GM19455 (cell line): ENCODE measurements around the gene CYB561.

ENCODE experiments used
- ATAC-seq: cut with Tn5 transposase; IDR thresholded peaks from one replicate; pipeline ENCODE4 v1.9.1; 2021; ENCODE audit not compliant: unreplicated experiment

The CYB561 gene

DNA sequence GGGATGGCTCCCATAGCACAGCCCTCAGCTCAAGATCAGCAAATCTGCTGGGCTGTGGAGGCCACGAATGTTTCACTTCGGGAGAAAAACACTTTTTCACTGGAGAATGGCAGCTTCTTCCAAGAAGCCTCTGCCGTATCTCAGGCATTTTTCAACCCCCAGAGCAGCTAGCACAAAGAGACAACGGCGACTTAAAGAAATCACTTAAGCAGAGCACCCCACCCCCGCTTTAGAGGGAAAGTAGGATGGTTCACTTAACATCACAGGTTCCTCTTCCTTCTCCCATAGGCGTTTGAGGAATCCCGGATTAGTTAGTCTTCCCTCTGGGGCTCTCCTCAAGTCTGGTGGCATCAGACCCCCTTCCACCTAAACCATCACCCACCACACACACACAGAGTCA is 27.6 kb downstream of the CYB561 start:
- ATAC-seq: no peak

- ATAC-seq: no peak
Observed at GRCh38 chr17:63414222-63414621, 31.9 kb downstream of the CYB561 start.

GRCh38 chr17:63413128-63413527 is 33.0 kb downstream of the CYB561 start:
- no peak for ATAC-seq

- no peak for ATAC-seq
Observed at GRCh38 chr17:63412234-63412633, 33.9 kb downstream of the CYB561 start.

- ATAC-seq: no peak
Observed at GRCh38 chr17:63407741-63408330, 38.3 kb downstream of the CYB561 start.

DNA sequence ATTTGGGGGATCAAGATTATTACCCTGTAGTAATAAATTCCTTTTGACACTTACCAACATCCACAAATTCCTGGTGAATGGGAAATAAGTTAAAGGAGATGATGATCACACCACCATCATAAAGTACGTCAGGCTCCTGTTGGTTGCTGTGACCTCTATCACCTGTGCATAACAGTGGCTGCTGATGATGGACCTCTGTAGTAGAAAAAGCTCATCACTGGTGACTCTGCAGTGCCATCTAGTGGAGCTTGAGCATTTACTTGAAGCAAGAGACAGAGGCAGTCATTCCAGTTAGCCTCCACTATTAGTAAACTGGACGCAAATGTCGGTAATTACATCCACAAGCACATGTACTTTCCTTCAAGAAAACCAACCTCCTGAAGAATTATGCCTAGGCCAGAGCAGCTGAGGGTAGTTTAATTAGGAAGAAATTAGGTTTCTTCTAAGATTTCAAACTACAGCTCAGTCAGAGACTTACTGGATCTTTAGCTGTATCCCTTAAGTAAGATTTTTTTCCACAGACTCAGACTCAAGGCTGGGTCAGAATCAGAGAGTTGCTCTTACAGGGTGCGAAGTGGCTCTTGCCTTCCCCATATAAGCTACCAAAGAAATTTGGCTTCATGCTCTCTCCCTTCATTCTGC is 39.3 kb downstream of the CYB561 start:
- peak; percentile 94 for ATAC-seq

- no peak for ATAC-seq
Observed at GRCh38 chr17:63405741-63406261, 40.3 kb downstream of the CYB561 start.

DNA sequence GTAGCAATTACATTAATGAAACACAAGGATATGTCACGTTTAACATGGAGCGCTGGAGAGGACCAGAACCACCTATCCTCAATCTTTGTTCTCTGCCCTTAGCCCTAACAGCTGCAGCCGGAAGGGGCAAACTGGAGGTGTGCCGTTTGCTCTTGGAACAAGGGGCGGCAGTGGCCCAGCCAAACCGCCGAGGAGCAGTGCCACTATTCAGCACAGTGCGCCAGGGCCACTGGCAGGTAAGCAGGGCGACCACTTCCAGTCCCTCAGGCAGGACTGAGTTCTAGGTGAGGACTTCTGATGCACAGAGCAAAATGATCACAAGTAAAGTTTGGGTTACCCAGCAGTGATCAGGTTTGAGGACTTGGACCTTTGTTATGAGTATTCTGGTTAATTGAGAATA is 41.1 kb downstream of the CYB561 start:
- no peak for ATAC-seq

DNA sequence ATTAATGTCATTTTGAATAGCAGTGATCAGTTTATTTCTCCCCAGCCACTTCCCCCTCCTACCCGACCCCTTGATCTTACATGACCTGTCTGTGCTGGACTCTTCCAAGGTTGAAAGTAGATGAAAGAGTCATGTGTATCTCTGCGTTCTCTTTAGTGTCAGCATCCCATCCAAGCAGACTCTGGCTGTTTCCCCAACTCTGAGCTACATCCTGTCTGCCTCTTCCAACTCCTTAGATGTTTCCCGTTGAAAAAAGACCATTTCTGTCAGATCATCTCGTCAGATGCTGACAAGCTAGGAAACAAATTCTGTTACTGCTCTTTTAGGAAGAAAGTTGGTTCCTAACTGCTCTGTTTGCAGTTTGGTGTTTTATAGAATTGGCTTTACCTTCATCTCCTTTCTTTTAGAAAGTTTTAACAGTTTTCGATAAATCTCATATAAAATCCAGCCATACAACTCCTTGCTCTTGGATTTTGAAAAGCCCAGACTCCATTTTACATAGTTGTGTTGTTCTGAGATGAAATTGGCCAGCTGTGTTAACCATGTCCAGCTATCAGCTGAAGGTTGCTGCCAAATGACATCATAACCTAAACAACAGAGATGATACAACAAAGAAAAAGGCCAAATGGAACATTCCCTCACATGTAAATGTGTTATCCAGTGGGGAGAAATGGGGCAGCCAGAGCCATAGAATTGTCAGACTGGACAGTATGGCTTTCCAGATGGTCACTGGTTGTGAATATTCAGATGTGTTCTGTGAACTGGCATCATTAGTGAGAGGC is 43.5 kb downstream of the CYB561 start:
- no peak for ATAC-seq

- no peak for ATAC-seq
Observed at GRCh38 chr17:63399856-63400255, 46.2 kb downstream of the CYB561 start.

GRCh38 chr17:63399316-63399715 is 46.8 kb downstream of the CYB561 start:
- ATAC-seq: no peak

- no peak for ATAC-seq
Observed at GRCh38 chr17:63398680-63399079, 47.4 kb downstream of the CYB561 start.

- no peak for ATAC-seq
Observed at GRCh38 chr17:63395075-63395805, 50.9 kb downstream of the CYB561 start.

GRCh38 chr17:63390090-63390489 is 56.0 kb downstream of the CYB561 start:
- no peak for ATAC-seq

GRCh38 chr17:63387656-63388340 is 58.3 kb downstream of the CYB561 start:
- no peak for ATAC-seq

- ATAC-seq: no peak
Observed at GRCh38 chr17:63382826-63383225, 63.3 kb downstream of the CYB561 start.
